Mesenchymal stem cell (in vitro differentiated cells and primary cell): Measurements from ENCODE around the gene MECP2.

ENCODE experiments used
- DNase-seq: peaks from one replicate; pipeline ENCODE4 v3.0.0-alpha.2; 2013
- H2AFZ ChIP-seq: one replicate; pipeline ENCODE4 v1.6.1; 2013; ENCODE audit warnings: low read depth, mild to moderate bottlenecking, control low read depth, inconsistent platforms, low read length, moderate library complexity
- H2AK5ac ChIP-seq: 2 replicates; pipeline ENCODE4 v1.6.1; 2013; ENCODE audit warnings: low read length, moderate library complexity, mild to moderate bottlenecking, inconsistent platforms; ENCODE audit not compliant: severe bottlenecking
- H2BK120ac ChIP-seq: one replicate; pipeline ENCODE4 v1.6.1; 2013; ENCODE audit warnings: low read depth, mild to moderate bottlenecking, inconsistent platforms, low read length, moderate library complexity
- H2BK12ac ChIP-seq, 2 experiments: one replicate each; pipeline ENCODE4 v1.6.1; 2013; ENCODE audit warnings: inconsistent platforms in 2 of 2, low read length in 2 of 2, mild to moderate bottlenecking in 2 of 2, moderate library complexity in 2 of 2, control low read depth in 1 of 2
- H2BK15ac ChIP-seq: one replicate; pipeline ENCODE4 v1.6.1; 2013; ENCODE audit warnings: mild to moderate bottlenecking, low read depth, inconsistent platforms; ENCODE audit not compliant: poor library complexity, severe bottlenecking
- H2BK5ac ChIP-seq: 2 replicates; pipeline ENCODE4 v1.6.1; 2013; ENCODE audit warnings: low read depth, mild to moderate bottlenecking, low read length, control low read depth, inconsistent platforms; ENCODE audit not compliant: poor library complexity, severe bottlenecking
- H3K14ac ChIP-seq, 2 experiments: one replicate each; pipeline ENCODE4 v1.6.1; 2013; ENCODE audit warnings: inconsistent platforms in 2 of 2, low read length in 2 of 2, control low read depth in 1 of 2, mild to moderate bottlenecking in 1 of 2, moderate library complexity in 1 of 2
- H3K18ac ChIP-seq, 2 experiments: one replicate each; pipeline ENCODE4 v1.6.1; 2013; ENCODE audit warnings: inconsistent platforms in 2 of 2, low read length in 2 of 2, control low read depth in 1 of 2, low read depth in 1 of 2, mild to moderate bottlenecking in 1 of 2
- H3K23ac ChIP-seq, 2 experiments: one replicate each; pipeline ENCODE4 v1.6.1; 2013; ENCODE audit warnings: inconsistent platforms in 2 of 2, low read length in 2 of 2, mild to moderate bottlenecking in 2 of 2, moderate library complexity in 2 of 2, control low read depth in 1 of 2
- H3K27ac ChIP-seq: 2 replicates; pipeline ENCODE4 v1.5.1; 2013; ENCODE audit warnings: mild to moderate bottlenecking, moderate library complexity, low read length, control low read depth, inconsistent platforms; ENCODE audit not compliant: poor library complexity, severe bottlenecking
- H3K27me3 ChIP-seq, 2 experiments: 2 replicates each; pipeline versions ENCODE4 v1.6.1 to v1.7.0; 2013; ENCODE audit warnings: low read length in 2 of 2, mild to moderate bottlenecking in 2 of 2, moderate library complexity in 2 of 2, control low read depth in 1 of 2, inconsistent platforms in 1 of 2; ENCODE audit not compliant: control insufficient read depth in 1 of 2, insufficient read depth in 1 of 2
- H3K36me3 ChIP-seq, 2 experiments: 2 replicates each; pipeline versions ENCODE4 v1.6.1 to v1.7.0; 2013; ENCODE audit warnings: low read length in 2 of 2, control low read depth in 1 of 2, inconsistent platforms in 1 of 2, low read depth in 1 of 2, mild to moderate bottlenecking in 1 of 2; ENCODE audit not compliant: insufficient read depth in 2 of 2, control insufficient read depth in 1 of 2
- H3K4ac ChIP-seq, 2 experiments: one replicate each; pipeline ENCODE4 v1.6.1; 2013; ENCODE audit warnings: inconsistent platforms in 2 of 2, low read length in 2 of 2, mild to moderate bottlenecking in 2 of 2, moderate library complexity in 2 of 2, control low read depth in 1 of 2, low read depth in 1 of 2
- H3K4me1 ChIP-seq: 2 replicates; pipeline ENCODE4 v1.6.1; 2013; ENCODE audit warnings: low read depth, low read length, control low read depth; ENCODE audit not compliant: control insufficient read depth, insufficient read depth
- H3K4me2 ChIP-seq: 2 replicates; pipeline ENCODE4 v1.6.1; 2013; ENCODE audit warnings: low read length, mild to moderate bottlenecking, inconsistent platforms; ENCODE audit not compliant: poor library complexity, severe bottlenecking
- H3K4me3 ChIP-seq, 2 experiments: 2 replicates each; pipeline versions ENCODE4 v1.5.1 to v1.7.0; 2013; ENCODE audit warnings: low read length in 2 of 2, mild to moderate bottlenecking in 2 of 2, control low read depth in 1 of 2, low read depth in 1 of 2; ENCODE audit not compliant: insufficient read depth in 1 of 2
- H3K79me1 ChIP-seq: replicated peaks from 2 replicates; pipeline ENCODE4 v1.6.1; 2013; ENCODE audit warnings: mild to moderate bottlenecking, control low read depth, low read length, inconsistent platforms; ENCODE audit not compliant: poor library complexity, severe bottlenecking
- H3K9ac ChIP-seq: 2 replicates; pipeline ENCODE4 v1.7.0; 2013; ENCODE audit warnings: mild to moderate bottlenecking, low read length, moderate library complexity
- H3K9me3 ChIP-seq: 2 replicates; pipeline ENCODE4 v1.7.0; 2013; ENCODE audit warnings: mild to moderate bottlenecking, low read length; ENCODE audit not compliant: control insufficient read depth
- H4K8ac ChIP-seq: one replicate; pipeline ENCODE4 v1.6.1; 2013; ENCODE audit warnings: inconsistent platforms, mild to moderate bottlenecking, low read length, moderate library complexity
- H4K91ac ChIP-seq: one replicate; pipeline ENCODE4 v1.6.1; 2013; ENCODE audit warnings: mild to moderate bottlenecking, low read length, inconsistent platforms
- WGBS: methylation state at CpG from one replicate; pipeline ENCODE4 v1.1.7; 2013; ENCODE audit warnings: mixed read lengths; 5-methylcytosine and 5-hydroxymethylcytosine counted together

Gene MECP2

DNA sequence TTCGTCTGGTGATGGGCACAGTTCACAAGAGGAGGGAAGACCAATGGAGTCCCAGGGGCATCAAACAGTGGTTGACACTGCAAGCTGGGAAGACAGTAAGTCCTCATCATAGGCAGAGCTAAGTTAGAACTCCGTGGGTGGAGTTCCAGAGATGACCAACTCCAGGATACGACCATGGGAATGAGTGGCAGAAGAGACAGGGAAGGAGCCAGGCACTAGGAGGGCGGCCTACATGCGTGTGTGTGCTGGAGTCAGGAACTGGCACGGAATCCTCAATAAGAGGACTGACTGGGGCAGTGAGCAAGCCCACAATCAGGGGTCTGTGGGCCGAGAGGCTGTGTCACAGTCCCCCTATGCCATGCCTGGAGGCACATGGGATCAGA lies 47.4 kb downstream of the MECP2 start:
- H3K23ac ChIP-seq, result no peak overlapping the region
- no peak overlapping the region for H4K91ac ChIP-seq
- no peak overlapping the region for H2AFZ ChIP-seq
- no peak overlapping the region for H3K4me2 ChIP-seq
- no peak overlapping the region for H3K27ac ChIP-seq
- H3K9me3 ChIP-seq, result no peaks in the 10 kb centered on the region
- H3K18ac ChIP-seq, result no peak overlapping the region
- no peak overlapping the region for H3K14ac ChIP-seq
- no peak overlapping the region for H4K8ac ChIP-seq
- no peak overlapping the region for H3K4me3 ChIP-seq
- H2BK12ac ChIP-seq, result no peak overlapping the region
- H3K27me3 ChIP-seq, result peaks cover 0 to 45% of the 10 kb centered on the region in 2 experiments
- 92% methylated on average over 7 of the region's 7 CpGs for WGBS
- H2AK5ac ChIP-seq, result no peak overlapping the region
- no peak overlapping the region for H3K4ac ChIP-seq
- peaks cover 15% of the 10 kb centered on the region in 2 experiments for H3K36me3 ChIP-seq
- no peak overlapping the region for H2BK5ac ChIP-seq
- H2BK15ac ChIP-seq, result no peak overlapping the region
- H3K79me1 ChIP-seq, result peaks cover 14% of the 10 kb centered on the region
- H3K9ac ChIP-seq, result peak overlapping the region; percentile 54
- DNase-seq, result no peak
- H3K4me1 ChIP-seq, result peaks cover 4% of the 10 kb centered on the region
- H2BK120ac ChIP-seq, result no peak overlapping the region

DNA sequence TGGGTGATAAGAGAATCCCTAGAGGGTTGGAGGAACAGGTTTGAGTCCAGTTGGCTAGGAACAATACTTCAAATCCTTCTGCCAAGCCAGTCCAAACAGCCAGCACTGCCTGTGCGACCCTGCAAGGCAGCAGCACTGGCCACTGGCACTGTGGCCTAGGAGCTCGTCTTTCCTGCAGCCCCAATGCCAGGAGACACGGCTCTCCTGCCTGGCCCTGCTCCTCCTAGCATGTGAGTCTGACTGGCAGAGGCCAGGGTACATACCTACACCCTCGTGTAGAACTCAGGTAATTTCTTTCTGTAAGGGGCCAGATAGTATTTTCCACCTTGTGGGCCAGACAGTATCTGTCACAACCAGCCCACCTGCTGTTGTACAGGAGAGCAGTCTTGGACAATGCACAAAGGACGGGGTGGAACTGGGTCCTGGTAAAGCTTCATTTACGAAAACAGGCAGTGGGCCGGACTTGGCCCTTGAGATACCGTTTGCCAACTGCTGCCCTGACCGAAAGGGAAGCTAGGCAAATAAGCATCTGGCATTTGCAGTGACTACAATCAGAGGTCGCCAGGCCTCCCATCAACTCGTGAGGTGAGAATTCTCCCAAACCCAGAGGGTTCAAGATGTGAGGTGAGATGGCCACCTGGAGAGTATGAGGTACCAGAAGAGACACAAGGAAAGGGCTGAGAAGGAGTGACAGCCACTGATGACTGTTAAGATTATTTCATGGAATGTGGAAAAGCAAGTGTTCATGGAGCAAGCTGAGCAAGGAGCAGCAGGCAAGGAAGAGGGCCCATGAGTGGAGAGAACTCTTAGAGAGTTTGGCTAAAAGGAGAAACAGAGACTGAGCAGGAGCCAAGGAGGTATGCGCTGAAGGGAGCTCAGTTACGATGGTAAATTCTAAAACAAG lies 48.1 kb downstream of the MECP2 start:
- 97% methylated on average over 13 of the region's 13 CpGs for WGBS
- no peak overlapping the region for H2AFZ ChIP-seq

DNA sequence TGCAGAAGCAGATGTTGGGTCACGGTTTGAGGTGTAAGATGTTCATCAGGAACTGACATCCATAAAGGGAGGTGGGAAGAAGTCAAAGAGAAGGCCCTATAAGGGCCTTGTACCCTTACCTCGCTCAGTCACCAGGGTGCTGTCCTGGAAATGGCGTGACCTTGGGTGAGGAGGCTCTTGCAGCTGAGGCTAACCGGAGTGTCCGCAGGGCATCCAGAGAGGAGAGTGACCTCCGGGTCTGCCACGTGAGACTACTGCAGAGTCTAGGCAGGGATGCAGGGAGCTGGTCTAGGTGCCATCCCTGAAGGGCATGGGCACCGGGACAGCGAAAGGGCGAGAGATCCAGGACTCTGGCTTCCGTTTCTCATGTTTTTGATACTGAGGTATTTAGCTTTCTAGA lies 49.1 kb downstream of the MECP2 start:
- no peaks in the 10 kb centered on the region for H3K9me3 ChIP-seq
- H3K9ac ChIP-seq, result no peak overlapping the region
- H3K4me3 ChIP-seq, result no peak overlapping the region
- no peak overlapping the region for H2BK15ac ChIP-seq
- no peak overlapping the region for H2BK12ac ChIP-seq
- H2AFZ ChIP-seq, result no peak overlapping the region
- no peak overlapping the region for H3K18ac ChIP-seq
- peaks cover 0 to 56% of the 10 kb centered on the region in 2 experiments for H3K27me3 ChIP-seq
- H3K36me3 ChIP-seq, result peaks cover 11 to 18% of the 10 kb centered on the region in 2 experiments
- WGBS, result 97% methylated on average over 11 of the region's 11 CpGs
- H3K79me1 ChIP-seq, result peaks cover 14% of the 10 kb centered on the region
- peak overlapping the region; percentile 37 for H4K8ac ChIP-seq
- no peak overlapping the region for H3K27ac ChIP-seq
- H2AK5ac ChIP-seq, result no peak overlapping the region
- no peak overlapping the region for H2BK5ac ChIP-seq
- H3K4me2 ChIP-seq, result no peak overlapping the region
- no peak overlapping the region for H4K91ac ChIP-seq
- H3K14ac ChIP-seq, result no peak overlapping the region
- no peak for DNase-seq
- H3K4ac ChIP-seq, result no peak overlapping the region
- peaks cover 4% of the 10 kb centered on the region for H3K4me1 ChIP-seq
- no peak overlapping the region for H3K23ac ChIP-seq
- no peak overlapping the region for H2BK120ac ChIP-seq

More for the DNA sequence above, 48.1 kb downstream of the MECP2 start:
- H3K23ac ChIP-seq, result no peak overlapping the region
- DNase-seq, result no peak
- peaks cover 4% of the 10 kb centered on the region for H3K4me1 ChIP-seq
- no peak overlapping the region for H2BK12ac ChIP-seq
- peaks cover 13 to 18% of the 10 kb centered on the region in 2 experiments for H3K36me3 ChIP-seq
- H3K4me2 ChIP-seq, result no peak overlapping the region
- H2AK5ac ChIP-seq, result no peak overlapping the region
- H2BK120ac ChIP-seq, result no peak overlapping the region
- no peak overlapping the region for H3K4ac ChIP-seq
- peaks cover 0 to 50% of the 10 kb centered on the region in 2 experiments for H3K27me3 ChIP-seq
- H2BK5ac ChIP-seq, result no peak overlapping the region
- no peak overlapping the region for H2BK15ac ChIP-seq
- peak overlapping the region in 1 of 2 experiments; percentile 32 for H3K14ac ChIP-seq
- H3K9me3 ChIP-seq, result no peaks in the 10 kb centered on the region
- H4K91ac ChIP-seq, result no peak overlapping the region
- no peak overlapping the region for H3K9ac ChIP-seq
- H3K18ac ChIP-seq, result peak overlapping the region in 1 of 2 experiments; percentile 50
- H3K79me1 ChIP-seq, result peaks cover 14% of the 10 kb centered on the region
- peak overlapping the region; percentile 42 for H4K8ac ChIP-seq
- no peak overlapping the region for H3K27ac ChIP-seq
- H3K4me3 ChIP-seq, result no peak overlapping the region

DNA sequence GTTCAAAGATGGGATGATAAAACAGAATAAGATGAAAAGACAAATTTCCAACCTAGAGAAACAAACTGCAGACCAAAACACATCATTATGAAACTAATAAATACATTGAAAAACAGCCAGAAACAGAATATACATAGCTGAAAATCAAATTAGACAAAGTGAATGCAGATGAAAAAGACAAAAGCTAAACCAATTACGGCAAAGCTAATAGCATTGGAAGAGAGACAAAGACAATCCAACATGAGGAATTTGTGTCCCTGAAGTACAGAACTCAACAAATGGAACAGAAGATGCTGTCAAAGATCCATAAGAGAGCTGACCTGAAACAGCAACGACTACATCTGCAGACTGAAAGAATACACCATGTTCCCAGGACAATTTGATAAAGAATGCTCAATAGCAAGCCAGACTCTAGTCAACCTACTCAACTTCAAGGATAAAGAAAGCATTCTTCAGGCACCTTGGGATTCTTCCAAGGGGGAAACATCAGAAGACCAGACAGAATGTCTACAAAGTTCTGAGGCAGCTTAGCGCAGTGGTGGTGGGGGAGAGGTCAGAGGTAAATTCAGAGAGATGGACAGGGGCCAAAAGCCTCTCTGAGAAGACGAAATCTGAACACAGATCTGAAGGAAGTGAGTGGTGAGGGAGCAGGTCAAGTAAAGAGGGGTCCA lies 50.4 kb downstream of the MECP2 start:
- no peak overlapping the region for H2BK15ac ChIP-seq
- no peak overlapping the region for H3K4ac ChIP-seq
- no peak overlapping the region for H2AK5ac ChIP-seq
- no peak overlapping the region for H4K91ac ChIP-seq
- H2BK120ac ChIP-seq, result no peak overlapping the region
- peaks cover 9 to 18% of the 10 kb centered on the region in 2 experiments for H3K36me3 ChIP-seq
- H3K27me3 ChIP-seq, result peaks cover 0 to 55% of the 10 kb centered on the region in 2 experiments
- H2BK5ac ChIP-seq, result no peak overlapping the region
- H3K27ac ChIP-seq, result no peak overlapping the region
- H2BK12ac ChIP-seq, result no peak overlapping the region
- H3K79me1 ChIP-seq, result peaks cover 14% of the 10 kb centered on the region
- no peak for DNase-seq
- no peak overlapping the region for H4K8ac ChIP-seq
- peak overlapping the region; percentile 64 for H3K9ac ChIP-seq
- no peak overlapping the region for H3K23ac ChIP-seq
- H3K4me3 ChIP-seq, result peak overlapping the region in 1 of 2 experiments; percentile 8
- no peak overlapping the region for H3K14ac ChIP-seq
- H3K9me3 ChIP-seq, result no peaks in the 10 kb centered on the region
- H2AFZ ChIP-seq, result no peak overlapping the region
- peaks cover 6% of the 10 kb centered on the region for H3K4me1 ChIP-seq
- H3K18ac ChIP-seq, result no peak overlapping the region
- 97% methylated on average over 4 of the region's 4 CpGs for WGBS
- no peak overlapping the region for H3K4me2 ChIP-seq
